Activated CD8-positive, alpha-beta memory T cell treated with anti-CD3 and anti-CD28 coated beads for 36 hours (primary cell): Measurements from ENCODE around the gene ADORA1. TPM values are rescaled to one million over a fixed set of nuclear protein-coding genes. Genes with fewer than 3 reads are reported as not detected.

Source experiments
- CTCF ChIA-PET: fragments of 350-600 bp; sonication (Branson Sonifier 250); formaldehyde crosslinking; loops from one replicate; lab custom pipeline; 2021; ENCODE audit warnings: antibody characterized with exemption; lab: Charles Lee
- POLR2A ChIA-PET: fragments of 350-600 bp; sonication (Branson Sonifier 250); formaldehyde crosslinking; loops from one replicate; lab custom pipeline; 2021; ENCODE audit warnings: antibody characterized with exemption; lab: Charles Lee
- total RNA-seq, 2 experiments: library from RNA; stranded (reverse); gene quantifications; one replicate each; pipeline ENCODE4 v1.2.3, GENCODE V29; 2021

Gene ADORA1
- total RNA-seq, 2 experiments from 2014 or later: not detected

DNA sequence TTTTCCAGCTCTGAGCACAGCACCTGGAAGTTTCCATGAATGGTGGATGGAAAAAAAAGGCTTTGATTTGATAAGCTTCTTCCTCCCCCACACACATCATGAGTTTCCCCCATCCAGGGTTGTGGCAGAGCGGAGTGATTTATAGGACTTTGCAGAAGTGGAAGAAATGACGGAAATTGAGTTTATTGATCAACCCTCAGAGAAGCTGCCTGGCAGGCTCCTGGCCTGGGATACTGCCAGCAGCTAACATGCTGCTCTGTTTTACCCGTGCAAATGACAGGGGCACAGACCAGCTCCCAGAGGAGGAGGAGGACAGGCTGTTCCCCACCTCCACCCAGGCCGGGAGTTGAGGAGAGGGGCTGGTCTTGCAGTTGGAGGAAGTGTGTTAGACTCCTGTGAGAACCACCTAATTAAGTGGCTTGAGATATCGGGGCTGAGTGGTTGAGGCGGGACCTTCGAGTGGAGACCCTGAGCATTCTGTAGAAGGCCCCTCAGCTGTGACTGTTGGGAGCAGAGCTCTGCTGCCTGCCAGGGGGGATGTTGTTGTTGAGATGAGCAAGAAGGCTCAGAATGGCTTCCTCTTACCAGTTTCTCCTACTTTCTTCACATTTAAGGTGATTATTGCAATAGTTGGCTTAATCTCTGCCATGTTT is 21.8 kb downstream of the ADORA1 start:
- CTCF ChIA-PET: interaction anchor here (1.3 kb wide), 1 partner anchor 78 kb away, joined by 3 read pairs; no protein-coding TSS in a partner anchor
- POLR2A ChIA-PET: no interaction called here

DNA sequence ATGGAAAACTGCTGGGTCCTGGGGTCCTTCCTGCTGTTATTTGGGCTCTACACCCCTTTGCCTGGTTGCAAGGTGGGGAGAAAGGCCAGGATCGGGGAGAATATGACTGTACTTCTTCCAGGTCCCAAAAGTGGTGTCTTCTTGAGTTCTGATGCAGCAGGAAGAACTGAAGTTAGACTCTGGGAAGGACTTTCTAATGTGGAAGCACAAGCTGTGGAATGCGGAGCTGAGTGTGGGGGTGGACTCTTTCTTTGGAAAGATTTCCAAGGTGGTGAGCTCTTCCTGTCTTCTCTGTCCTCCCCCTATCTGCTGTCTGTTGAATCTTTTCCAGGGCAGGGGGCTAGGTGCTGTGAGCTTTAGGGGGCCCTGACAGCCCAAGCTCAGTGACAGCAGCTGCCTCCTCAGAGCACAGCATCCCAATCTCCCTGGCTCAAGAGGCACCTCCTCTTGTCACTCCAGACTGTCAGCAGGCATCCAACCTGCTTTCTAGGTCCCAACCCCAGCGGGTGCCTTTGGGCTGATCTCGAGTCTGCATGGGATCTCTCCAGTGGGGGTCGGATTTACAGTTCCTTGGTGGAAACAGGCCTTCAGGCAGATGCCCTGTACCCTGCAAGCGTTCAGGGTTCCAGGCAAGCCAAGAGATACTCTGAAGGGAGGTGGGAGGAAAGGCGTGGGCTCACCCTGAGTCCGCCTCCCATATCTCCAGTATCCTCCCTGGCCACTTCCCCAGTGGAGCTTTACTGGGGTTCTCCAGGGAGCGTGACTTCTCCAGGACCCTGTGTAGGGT is 23.2 kb downstream of the ADORA1 start:
- CTCF ChIA-PET: no interaction called here
- POLR2A ChIA-PET: no interaction called here

DNA sequence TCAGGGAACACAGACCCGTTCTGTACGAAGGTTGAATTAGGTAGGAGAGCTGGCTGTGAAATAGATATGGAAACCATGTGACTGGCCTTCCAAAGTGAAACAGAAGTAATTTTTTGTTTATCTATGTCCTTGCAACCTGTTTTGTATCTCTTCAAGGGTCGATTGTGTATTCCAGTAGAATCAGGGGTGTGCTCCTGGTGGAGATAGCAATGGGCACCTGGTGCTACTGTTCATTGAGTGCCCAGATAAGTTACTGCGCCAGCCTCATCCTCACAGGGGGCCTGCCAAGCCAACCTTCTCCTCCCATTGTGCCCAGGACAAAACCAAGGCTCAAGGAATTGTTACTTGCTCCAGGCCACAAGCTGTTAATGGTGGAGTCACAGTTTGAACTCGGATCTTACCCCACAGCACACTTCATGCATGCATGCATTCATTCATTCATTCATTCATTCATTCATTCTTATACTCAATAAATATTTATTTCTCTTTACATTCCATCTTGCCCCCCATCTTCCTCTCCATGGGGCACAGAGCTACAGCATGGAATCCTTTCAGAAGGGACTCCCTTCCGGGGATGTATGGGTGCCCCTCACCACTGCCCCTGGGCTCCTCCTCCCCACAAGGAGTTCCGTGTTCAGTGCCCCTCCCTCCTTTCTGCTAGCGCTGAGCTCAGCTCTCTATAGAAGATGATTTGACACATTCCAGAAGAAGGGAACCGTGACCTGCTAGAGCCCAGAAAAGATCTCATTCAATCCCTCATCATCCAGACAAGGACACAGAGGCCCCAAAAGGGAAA is 24.0 kb downstream of the ADORA1 start:
- ChIA-PET POLR2A (no interaction called here), CTCF (interaction anchor here (1.2 kb wide), 1 partner anchor 21 kb away, joined by 4 read pairs; no protein-coding TSS in a partner anchor)

DNA sequence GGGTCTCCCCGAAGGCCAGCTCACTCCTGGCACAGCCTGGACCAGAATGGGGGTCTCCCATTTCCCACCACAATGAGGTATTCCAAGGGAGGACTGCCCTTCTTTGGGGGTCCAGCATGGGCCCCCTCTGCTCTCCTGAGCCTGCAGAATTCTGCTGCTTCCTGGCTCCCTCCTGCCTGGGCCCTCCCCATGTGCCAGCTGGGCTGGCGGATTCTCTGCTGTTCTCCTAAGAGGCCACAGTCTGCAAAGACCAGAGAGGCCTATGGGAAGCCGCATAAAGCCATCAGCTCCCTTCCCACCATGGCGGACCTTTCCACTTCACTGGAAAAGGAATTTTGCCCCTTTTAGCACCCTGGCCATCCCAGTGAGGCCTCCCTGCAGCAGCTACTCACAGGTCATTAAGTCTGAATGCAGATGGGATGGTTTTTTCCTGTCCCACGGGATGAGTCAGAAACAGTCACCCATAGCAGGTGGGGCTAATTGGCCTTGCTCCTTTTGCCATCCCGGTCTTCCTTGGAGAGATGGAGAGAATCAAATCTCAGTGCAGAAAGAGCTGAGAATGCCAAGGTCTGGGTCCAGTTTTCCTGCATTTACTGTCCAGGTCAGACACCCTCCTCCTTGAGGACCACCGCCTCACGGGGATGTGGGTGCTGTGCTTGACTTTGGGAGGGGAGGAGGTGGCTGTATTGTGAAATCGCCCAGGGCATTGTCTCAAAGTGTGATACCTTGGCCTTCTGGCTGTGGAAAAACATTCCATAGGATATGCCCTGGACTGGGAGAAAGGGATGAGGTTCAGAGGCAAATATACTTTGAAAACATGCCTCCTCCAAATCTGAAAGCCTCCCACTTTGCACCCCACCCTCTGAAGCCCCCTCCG is 24.9 kb downstream of the ADORA1 start:
- POLR2A ChIA-PET: no interaction called here

GRCh38 chr1:203153051-203153988 is 25.8 kb downstream of the ADORA1 start:
- ChIA-PET POLR2A (no interaction called here), CTCF (no interaction called here)

More for the DNA sequence above, 24.9 kb downstream of the ADORA1 start:
- CTCF ChIA-PET: interaction anchor here (1.2 kb wide), 1 partner anchor 20 kb away, joined by 4 read pairs; no protein-coding TSS in a partner anchor

GRCh38 chr1:203153989-203154821 is 26.7 kb downstream of the ADORA1 start:
- ChIA-PET POLR2A (no interaction called here), CTCF (interaction anchor here (1.0 kb wide), 1 partner anchor 17 kb away, joined by 3 read pairs; no protein-coding TSS in a partner anchor)

DNA sequence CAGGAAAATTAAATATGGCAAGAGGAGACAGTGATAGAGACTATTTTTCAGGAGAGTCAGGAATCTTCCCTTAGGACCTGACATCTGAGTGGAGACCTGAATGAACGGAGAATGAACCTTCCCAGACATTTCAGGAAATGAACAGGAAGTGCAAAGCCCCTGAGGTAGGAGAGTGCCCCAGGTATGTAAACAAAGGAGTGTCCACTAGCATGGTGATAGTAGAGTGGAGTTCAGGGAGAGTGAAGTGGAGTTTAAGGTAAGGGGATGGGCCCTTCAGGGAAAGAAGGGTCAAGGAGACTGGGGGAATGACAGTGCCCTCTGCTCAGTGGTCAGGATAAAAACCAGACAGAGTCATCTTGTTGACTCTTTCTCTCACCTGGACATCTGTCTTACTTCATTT is 28.8 kb downstream of the ADORA1 start:
- CTCF ChIA-PET: no interaction called here
- POLR2A ChIA-PET: no interaction called here

DNA sequence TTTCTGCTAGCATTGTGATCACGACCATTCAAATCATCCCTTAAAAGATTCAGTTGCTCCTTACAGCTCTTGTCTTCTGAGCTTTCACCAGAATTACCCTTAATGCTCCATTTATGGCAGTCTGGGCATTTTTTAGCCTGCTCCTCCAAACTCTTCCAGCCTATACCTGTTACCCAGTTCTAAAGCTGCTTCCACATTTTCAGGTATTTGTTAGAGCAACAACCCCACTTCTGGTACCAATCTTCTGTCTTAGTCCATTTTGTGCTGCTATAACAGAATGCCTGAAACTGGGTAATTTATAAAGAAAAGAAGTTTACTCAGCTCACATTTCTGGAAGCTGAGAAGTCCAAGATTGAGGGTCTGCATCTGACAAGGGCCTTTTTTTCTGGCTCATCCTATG is 30.9 kb downstream of the ADORA1 start:
- POLR2A ChIA-PET: no interaction called here

DNA sequence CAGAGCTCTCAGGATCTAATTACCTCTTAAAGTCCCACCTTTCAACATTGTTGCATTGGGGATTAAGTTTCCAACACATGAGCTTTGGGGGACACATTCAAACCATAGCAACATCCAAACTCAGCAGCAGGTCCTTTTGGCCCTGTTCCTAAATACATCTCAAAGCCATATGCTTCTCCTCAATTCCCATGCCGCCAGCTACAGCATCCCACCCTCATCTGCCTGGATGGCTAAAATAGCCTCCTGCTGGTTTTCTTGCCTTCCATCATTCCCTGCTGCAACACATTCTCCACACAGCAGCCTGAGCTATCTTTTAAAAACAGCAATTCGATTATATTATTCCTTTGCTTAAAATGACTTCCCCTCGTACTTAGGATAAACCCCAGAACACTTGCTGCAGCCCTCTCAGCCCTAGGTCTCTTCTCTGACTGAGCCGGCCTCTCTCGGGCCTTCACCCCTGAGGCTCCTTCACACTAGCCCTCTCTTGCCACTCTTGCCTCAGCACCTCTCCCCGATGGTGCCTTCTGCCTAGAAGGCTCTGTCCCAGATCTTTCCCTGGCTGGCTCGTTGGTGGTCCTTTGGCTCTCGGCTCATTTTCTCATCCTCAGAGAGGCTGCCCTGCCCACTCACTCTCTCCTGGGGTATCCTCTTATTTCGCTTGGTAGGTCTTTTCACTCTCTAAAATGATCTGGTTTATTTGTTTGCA is 31.6 kb downstream of the ADORA1 start:
- ChIA-PET CTCF (no interaction called here), POLR2A (no interaction called here)

More for the DNA sequence above, 30.9 kb downstream of the ADORA1 start:
- CTCF ChIA-PET: no interaction called here

- CTCF ChIA-PET: no interaction called here
- POLR2A ChIA-PET: no interaction called here
These were observed 32.3 kb downstream of the ADORA1 start for GRCh38 chr1:203159844-203160243.

DNA sequence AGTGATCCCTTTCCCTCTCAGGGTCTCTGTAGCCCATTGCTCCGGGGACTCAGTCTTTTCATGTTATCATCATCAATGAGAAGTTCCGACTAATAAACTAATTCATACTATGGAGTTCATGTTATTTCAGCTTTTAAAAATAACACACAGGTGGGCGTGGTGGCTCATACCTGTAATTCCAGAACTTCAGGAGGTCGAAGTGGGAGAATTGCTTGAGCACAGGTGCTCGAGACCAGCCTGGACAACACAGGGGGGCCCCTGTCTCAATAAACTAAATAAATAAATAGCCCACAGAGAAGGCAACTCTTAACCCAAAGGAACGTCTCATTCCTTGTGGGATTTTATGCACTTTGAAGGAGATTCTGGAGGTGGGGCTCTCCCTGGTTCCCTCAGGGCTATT is 33.6 kb downstream of the ADORA1 start:
- POLR2A ChIA-PET: no interaction called here
- CTCF ChIA-PET: no interaction called here

- ChIA-PET CTCF (no interaction called here), POLR2A (no interaction called here)
These were observed 34.2 kb downstream of the ADORA1 start for GRCh38 chr1:203161703-203162102.

- ChIA-PET CTCF (interaction anchor here (0.6 kb wide), 1 partner anchor 1046 kb away, joined by 4 read pairs; no protein-coding TSS in a partner anchor), POLR2A (no interaction called here)
These were observed 34.9 kb downstream of the ADORA1 start for GRCh38 chr1:203162403-203162802.

DNA sequence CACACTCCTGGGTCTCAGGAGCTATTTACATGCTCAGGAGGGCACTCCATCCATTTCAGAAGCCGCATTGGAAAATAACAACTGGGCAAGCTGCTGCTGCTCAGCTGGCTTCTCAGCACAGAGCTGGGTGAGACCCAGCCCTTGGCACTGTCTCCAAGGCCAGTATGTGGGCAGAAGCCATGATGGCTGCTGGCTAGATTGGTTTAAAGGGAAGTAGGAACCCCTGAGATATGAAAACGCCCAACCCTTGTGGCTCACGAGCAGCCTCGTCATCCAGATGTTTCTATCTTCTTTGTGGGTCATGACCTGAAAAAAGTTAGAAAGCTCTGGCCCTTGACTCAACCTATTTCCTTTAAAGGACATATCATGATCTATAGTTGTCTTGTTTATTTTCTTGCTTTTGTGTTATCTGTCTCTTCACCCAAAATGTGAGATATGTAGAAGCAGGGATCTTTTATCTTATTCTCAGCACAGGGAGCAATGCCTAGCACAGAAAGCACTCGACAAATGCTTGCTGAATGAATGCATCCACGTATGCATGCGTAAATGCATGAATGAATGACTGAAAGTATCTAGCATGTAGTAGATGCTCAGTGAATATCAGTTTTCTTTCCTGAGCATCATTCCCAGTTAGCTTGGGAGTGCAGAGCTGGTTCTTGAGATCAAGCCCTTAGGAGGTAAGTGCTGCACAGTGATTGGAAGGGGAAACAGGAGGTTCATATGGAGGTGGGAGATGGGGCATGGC is 36.5 kb downstream of the ADORA1 start:
- ChIA-PET POLR2A (no interaction called here), CTCF (no interaction called here)

GRCh38 chr1:203165101-203165799 is 37.7 kb downstream of the ADORA1 start:
- ChIA-PET POLR2A (no interaction called here), CTCF (no interaction called here)
